Thoracic aorta (tissue), 2 donors: ENCODE measurements around the gene NFYC. TPM values are rescaled to one million over a fixed set of nuclear protein-coding genes. Genes with fewer than 3 reads are reported as not detected.

Experiments
- ATAC-seq: fragments of 150-250 bp; one replicate; pipeline ENCODE4 v1.8.0; 2017; ENCODE audit warnings: low read depth; ENCODE audit not compliant: insufficient number of reproducible peaks, low FRiP score
- DNase-seq: peaks from one replicate; pipeline ENCODE4 v3.0.0-alpha.2; 2020; ENCODE audit warnings: low spot score
- H3K27ac ChIP-seq, 2 donors: fragments of 200-600 bp; sonication (generic); 1 replicate in 1 of 2; 2 replicates in 1 of 2; pipeline ENCODE4 v1.5.1; 2016; ENCODE audit warnings: mild to moderate bottlenecking in 2 of 2, moderate library complexity in 2 of 2
- H3K27me3 ChIP-seq: fragments of 200-600 bp; sonication (generic); replicated peaks from 2 replicates; pipeline ENCODE4 v1.6.0; 2016; ENCODE audit warnings: mild to moderate bottlenecking; ENCODE audit not compliant: insufficient read depth
- H3K36me3 ChIP-seq: fragments of 200-600 bp; sonication (generic); one replicate; pipeline ENCODE4 v1.5.1; 2016
- H3K4me1 ChIP-seq, 2 donors: fragments of 200-600 bp; sonication (generic); 1 replicate in 1 of 2; 2 replicates in 1 of 2; pipeline versions ENCODE4 v1.5.1 to v1.6.0; 2016; ENCODE audit warnings: low read depth in 2 of 2, mild to moderate bottlenecking in 1 of 2; ENCODE audit not compliant: control insufficient read depth in 1 of 2
- H3K4me3 ChIP-seq: fragments of 200-600 bp; sonication (generic); 2 replicates; pipeline ENCODE4 v1.5.1; 2016; ENCODE audit warnings: mild to moderate bottlenecking
- H3K9me3 ChIP-seq: fragments of 200-600 bp; sonication (generic); 2 replicates; pipeline ENCODE4 v1.5.1; 2016
- CTCF ChIP-seq: fragments of 200-600 bp; sonication (generic); IDR thresholded peaks from one replicate; pipeline ENCODE4 v1.5.1; 2019; ENCODE audit warnings: antibody characterized with exemption
- total RNA-seq, 2 donors: library from RNA; depleted of rRNA; stranded (reverse); fragments of >200 nt; gene quantifications; one replicate each; pipeline versions ENCODE4 v1.1.0 to v1.2.3, GENCODE V29; 2016

The NFYC gene
- total RNA-seq, 2 donors from 2014 or later: 38.9 to 40.6 TPM

GRCh38 chr1:40748841-40749718, 57.6 kb downstream of the NFYC start:
- DNase-seq (no peak), ATAC-seq (no peak)
- Histone ChIP-seq H3K27ac (no peak overlapping the region), H3K36me3 (peaks cover 19% of the 10 kb centered on the region), H3K4me3 (no peak overlapping the region), H3K27me3 (no peaks in the 10 kb centered on the region), H3K4me1 (no peaks in the 10 kb centered on the region), H3K9me3 (no peaks in the 10 kb centered on the region)
- no peak for TF ChIP-seq CTCF

GRCh38 chr1:40749817-40750216, 58.3 kb downstream of the NFYC start:
- Histone ChIP-seq H3K27me3 (no peaks in the 10 kb centered on the region), H3K4me1 (no peaks in the 10 kb centered on the region), H3K36me3 (peaks cover 26% of the 10 kb centered on the region), H3K4me3 (no peak overlapping the region), H3K9me3 (no peaks in the 10 kb centered on the region), H3K27ac (no peak overlapping the region)
- no peak for TF ChIP-seq CTCF
- DNase-seq (no peak), ATAC-seq (no peak)

GRCh38 chr1:40750451-40750908, 59.0 kb downstream of the NFYC start:
- Histone ChIP-seq H3K4me1 (no peaks in the 10 kb centered on the region), H3K27ac (no peak overlapping the region), H3K9me3 (no peaks in the 10 kb centered on the region), H3K36me3 (peaks cover 29% of the 10 kb centered on the region), H3K4me3 (no peak overlapping the region), H3K27me3 (no peaks in the 10 kb centered on the region)
- TF ChIP-seq CTCF: no peak
- ATAC-seq: no peak
- DNase-seq: no peak

GRCh38 chr1:40751802-40752201, 60.3 kb downstream of the NFYC start:
- Histone ChIP-seq H3K27me3 (no peaks in the 10 kb centered on the region), H3K9me3 (no peaks in the 10 kb centered on the region), H3K4me1 (no peaks in the 10 kb centered on the region), H3K4me3 (no peak overlapping the region), H3K27ac (no peak overlapping the region), H3K36me3 (peaks cover 29% of the 10 kb centered on the region)
- TF ChIP-seq CTCF: no peak
- ATAC-seq (no peak), DNase-seq (no peak)

- Histone ChIP-seq H3K4me1 (no peaks in the 10 kb centered on the region), H3K27ac (no peak overlapping the region), H3K36me3 (peaks cover 33% of the 10 kb centered on the region), H3K9me3 (no peaks in the 10 kb centered on the region), H3K4me3 (no peak overlapping the region), H3K27me3 (no peaks in the 10 kb centered on the region)
- no peak for TF ChIP-seq CTCF
- ATAC-seq (no peak), DNase-seq (no peak)
Observed at GRCh38 chr1:40753142-40753882, 61.8 kb downstream of the NFYC start.
